Dedifferentiated amniotic fluid mesenchymal stem cell (primary cell): ENCODE data around the gene BTBD2.

Experiments
- DNase-seq: peaks from one replicate; pipeline ENCODE4 v3.0.0-alpha.2; 2016; ENCODE audit errors: extremely low spot score

BTBD2 gene

DNA sequence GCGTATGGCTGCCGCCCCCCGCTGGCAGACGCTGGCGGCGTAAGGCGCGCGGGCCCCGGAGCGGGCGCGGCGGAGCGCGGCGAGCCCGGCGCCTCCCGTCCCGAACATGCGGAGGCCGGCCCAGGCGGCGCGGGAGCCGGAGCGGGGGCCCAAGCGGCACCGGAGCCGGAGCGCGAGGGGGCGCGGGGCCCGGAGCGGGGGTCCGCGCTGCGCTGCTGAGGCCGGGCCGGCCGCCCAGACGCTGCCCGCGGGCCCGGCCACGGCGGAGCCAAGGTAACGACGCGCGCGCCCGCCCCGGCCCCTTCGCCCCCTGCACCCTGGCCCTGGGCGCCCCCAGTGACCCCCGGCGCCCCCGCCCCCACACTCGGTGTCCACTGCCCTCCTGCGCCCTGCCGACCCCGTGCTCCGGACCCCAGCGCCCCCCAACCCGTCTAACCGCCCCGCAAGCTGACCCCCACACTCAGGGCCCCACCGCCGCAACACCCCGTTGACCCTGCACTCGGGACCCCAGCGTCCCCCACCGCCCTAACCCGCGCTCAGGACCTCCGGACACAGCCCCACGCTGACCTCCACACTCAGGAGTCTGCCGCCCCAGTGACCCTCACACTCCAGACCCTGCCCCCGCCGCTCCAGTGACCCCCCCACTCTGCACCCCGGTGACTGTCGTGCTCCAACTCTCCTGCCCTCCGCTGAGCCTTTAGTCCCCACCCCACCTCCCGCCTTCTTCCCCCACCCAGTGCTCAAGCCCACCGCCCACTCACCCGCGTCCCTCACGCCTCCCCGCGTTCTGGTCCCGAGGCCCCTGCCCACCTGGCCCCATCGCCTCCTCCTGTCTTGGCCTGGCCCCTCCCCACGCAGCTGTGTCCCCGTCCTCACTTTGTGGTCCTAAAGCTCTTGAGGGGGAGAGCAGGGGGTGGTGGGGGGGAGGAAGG is 74.1 kb downstream of the BTBD2 start, which contains the start of gene CSNK1G2:
Gene CSNK1G2 (plus strand): TSS at position 27 of the 932 bp plus-strand sequence. CDS start 28,601 bp downstream, outside the sequence.
- DNase-seq = no peak

DNA sequence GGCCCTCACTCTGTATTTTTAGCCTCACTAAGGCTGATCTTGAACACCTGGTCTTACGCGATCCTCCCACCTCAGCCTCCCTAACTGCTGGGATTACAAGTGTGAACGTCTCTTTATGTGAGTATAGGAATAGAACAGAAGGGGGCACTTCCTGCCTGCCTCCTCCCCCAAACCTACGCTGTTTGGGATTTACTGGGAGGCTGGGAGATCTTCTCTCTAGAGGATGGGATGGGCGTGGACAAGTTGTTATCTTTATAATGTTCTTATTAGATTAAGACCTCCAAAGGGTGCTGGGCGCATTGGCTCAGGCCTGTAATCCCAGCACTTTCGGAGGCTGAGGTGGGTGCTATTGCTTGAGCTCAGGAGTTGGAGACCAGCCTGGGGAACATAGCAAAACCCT is 77.4 kb downstream of the BTBD2 start:
- DNase-seq = no peak

GRCh38 chr19:1936916-1937610 is 78.5 kb downstream of the BTBD2 start:
- no peak for DNase-seq

- no peak for DNase-seq
Observed at GRCh38 chr19:1936430-1936829, 79.1 kb downstream of the BTBD2 start.

GRCh38 chr19:1935484-1936208 is 79.9 kb downstream of the BTBD2 start:
- DNase-seq = no peak
